ENCODE measurements around the gene FANCC. TPM values are rescaled to one million over a fixed set of nuclear protein-coding genes. Genes with fewer than 3 reads are reported as not detected.

Gene FANCC
- total RNA-seq, 4 donors from 2014 or later: 7.7 to 27.8 (median 9.0) TPM

- peak overlapping the region; percentile 51 for H3K27ac ChIP-seq
- TF ChIP-seq POLR2A (IDR thresholded peaks at IDR 0.05): no peak
- TF ChIP-seq CTCF (IDR thresholded peaks at IDR 0.05): no peak
- TF ChIP-seq EP300 (IDR thresholded peaks at IDR 0.05): no peak
- no peak for TF ChIP-seq POLR2AphosphoS5 (IDR thresholded peaks at IDR 0.05)
- 83% methylated on average over 14 of the region's 14 CpGs for WGBS
- H3K4me1 ChIP-seq: peaks cover 36% of the 10 kb centered on the region
- H3K4me3 ChIP-seq: no peak overlapping the region
- peak; percentile 40 to 54 for DNase-seq (ENCODE audit: low spot score in 2 of 2)
- peaks cover 57% of the 10 kb centered on the region for H3K36me3 ChIP-seq
- H3K9me3 ChIP-seq: no peaks in the 10 kb centered on the region
- H3K27me3 ChIP-seq: no peaks in the 10 kb centered on the region
These were observed 209.5 kb downstream of the FANCC start for GRCh38 chr9:95107976-95108375.

- peak; percentile 53 to 59 for DNase-seq (ENCODE audit: low spot score in 2 of 2)
- WGBS: 87% methylated on average over 18 of the region's 18 CpGs
- H3K4me1 ChIP-seq: peaks cover 44% of the 10 kb centered on the region
- no peaks in the 10 kb centered on the region for H3K9me3 ChIP-seq
- H3K27me3 ChIP-seq: no peaks in the 10 kb centered on the region
- H3K36me3 ChIP-seq: peaks cover 49% of the 10 kb centered on the region
- TF ChIP-seq CTCF (IDR thresholded peaks at IDR 0.05) (no peak), POLR2AphosphoS5 (IDR thresholded peaks at IDR 0.05) (no peak), POLR2A (IDR thresholded peaks at IDR 0.05) (no peak), EP300 (IDR thresholded peaks at IDR 0.05) (no peak)
- no peak overlapping the region for H3K4me3 ChIP-seq
- H3K27ac ChIP-seq: peak overlapping the region; percentile 51
These were observed 210.3 kb downstream of the FANCC start for GRCh38 chr9:95107001-95107749.

- peaks cover 59% of the 10 kb centered on the region for H3K4me1 ChIP-seq
These were observed 211.8 kb downstream of the FANCC start for GRCh38 chr9:95105519-95106287.

GRCh38 chr9:95104980-95105379 lies 212.5 kb downstream of the FANCC start:
- 66% methylated on average over 12 of the region's 12 CpGs for WGBS
- Histone ChIP-seq H3K27ac (peak overlapping the region; percentile 82), H3K9me3 (no peaks in the 10 kb centered on the region), H3K4me1 (peaks cover 65% of the 10 kb centered on the region), H3K27me3 (no peaks in the 10 kb centered on the region), H3K36me3 (peaks cover 29% of the 10 kb centered on the region), H3K4me3 (no peak overlapping the region)
- no peak for DNase-seq (ENCODE audit: low spot score in 2 of 2)
- TF ChIP-seq EP300 (IDR thresholded peaks at IDR 0.05): no peak
- TF ChIP-seq POLR2AphosphoS5 (IDR thresholded peaks at IDR 0.05): no peak

More at GRCh38 chr9:95105519-95106287, 211.8 kb downstream of the FANCC start:
- no peak overlapping the region for H3K4me3 ChIP-seq
- WGBS: 59% methylated on average over 13 of the region's 13 CpGs
- DNase-seq (ENCODE audit: low spot score in 2 of 2): peak; percentile 24 to 70
- no peaks in the 10 kb centered on the region for H3K27me3 ChIP-seq
- TF ChIP-seq POLR2AphosphoS5 (IDR thresholded peaks at IDR 0.05): no peak
- no peak for TF ChIP-seq POLR2A (IDR thresholded peaks at IDR 0.05)
- no peak for TF ChIP-seq CTCF (IDR thresholded peaks at IDR 0.05)
- TF ChIP-seq EP300 (IDR thresholded peaks at IDR 0.05): no peak
- H3K36me3 ChIP-seq: peaks cover 35% of the 10 kb centered on the region
- no peaks in the 10 kb centered on the region for H3K9me3 ChIP-seq
- peak overlapping the region; percentile 82 for H3K27ac ChIP-seq

- TF ChIP-seq CTCF (IDR thresholded peaks at IDR 0.05): no peak
- no peak for TF ChIP-seq POLR2AphosphoS5 (IDR thresholded peaks at IDR 0.05)
- no peak for TF ChIP-seq POLR2A (IDR thresholded peaks at IDR 0.05)
- TF ChIP-seq EP300 (IDR thresholded peaks at IDR 0.05): no peak
- WGBS: 67% methylated on average over 5 of the region's 8 CpGs
- Histone ChIP-seq H3K27ac (peak overlapping the region; percentile 82), H3K4me3 (no peak overlapping the region), H3K27me3 (no peaks in the 10 kb centered on the region), H3K4me1 (peaks cover 69% of the 10 kb centered on the region), H3K36me3 (peaks cover 24% of the 10 kb centered on the region), H3K9me3 (no peaks in the 10 kb centered on the region)
- no peak for DNase-seq (ENCODE audit: low spot score in 2 of 2)
These were observed 212.9 kb downstream of the FANCC start for GRCh38 chr9:95104581-95104960.
